Esophagus squamous epithelium (tissue), 4 donors: ENCODE data around the gene ANTXR1.

Experiments
- POLR2A ChIP-seq, 4 donors: fragments of 450-650 bp; IDR thresholded peaks; one replicate each; pipeline ENCODE4 v1.6.1; 2017; ENCODE audit warnings: antibody characterized with exemption in 4 of 4, mild to moderate bottlenecking in 4 of 4, moderate library complexity in 3 of 4
- TF ChIP-seq, protein P1 (sequence below), 6 experiments: fragments of 450-650 bp in 4 of 6; fragments of 200-600 bp in 2 of 6; sonication (generic) in 2 of 6; IDR thresholded peaks; one replicate each; pipeline ENCODE4 v1.5.1; 2016 to 2019; ENCODE audit warnings: antibody characterized with exemption in 6 of 6, mild to moderate bottlenecking in 4 of 6, moderate library complexity in 4 of 6

DNA sequence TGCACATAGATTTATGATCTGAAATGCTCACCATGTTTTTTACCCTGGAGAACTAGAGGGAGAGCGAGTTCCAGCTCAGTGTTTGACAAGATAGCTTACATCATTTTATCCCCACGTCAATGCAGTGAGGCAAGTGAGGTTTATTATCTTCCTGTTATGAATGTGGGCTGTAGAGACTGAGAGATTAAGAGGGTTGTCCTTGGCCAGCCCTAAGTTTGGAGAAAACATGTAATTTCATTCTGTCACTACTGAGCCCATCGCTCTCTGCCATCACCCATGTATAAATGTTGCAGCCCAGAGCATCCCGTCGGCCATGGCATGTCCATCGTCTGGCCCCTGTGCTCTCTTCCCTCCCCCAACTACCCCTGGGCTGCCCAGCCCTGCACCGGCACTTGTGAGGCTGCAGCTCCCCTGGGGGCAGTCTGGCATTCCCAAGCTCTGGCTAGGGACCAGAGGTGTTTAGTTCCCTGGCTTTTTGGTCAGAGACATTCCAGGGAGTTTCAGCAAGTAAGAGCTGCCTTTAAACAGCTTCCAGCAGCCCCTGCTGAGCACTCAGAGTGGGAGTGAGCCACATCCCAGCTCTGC lies 136.7 kb downstream of the ANTXR1 start:
- TF ChIP-seq, protein P1, sequence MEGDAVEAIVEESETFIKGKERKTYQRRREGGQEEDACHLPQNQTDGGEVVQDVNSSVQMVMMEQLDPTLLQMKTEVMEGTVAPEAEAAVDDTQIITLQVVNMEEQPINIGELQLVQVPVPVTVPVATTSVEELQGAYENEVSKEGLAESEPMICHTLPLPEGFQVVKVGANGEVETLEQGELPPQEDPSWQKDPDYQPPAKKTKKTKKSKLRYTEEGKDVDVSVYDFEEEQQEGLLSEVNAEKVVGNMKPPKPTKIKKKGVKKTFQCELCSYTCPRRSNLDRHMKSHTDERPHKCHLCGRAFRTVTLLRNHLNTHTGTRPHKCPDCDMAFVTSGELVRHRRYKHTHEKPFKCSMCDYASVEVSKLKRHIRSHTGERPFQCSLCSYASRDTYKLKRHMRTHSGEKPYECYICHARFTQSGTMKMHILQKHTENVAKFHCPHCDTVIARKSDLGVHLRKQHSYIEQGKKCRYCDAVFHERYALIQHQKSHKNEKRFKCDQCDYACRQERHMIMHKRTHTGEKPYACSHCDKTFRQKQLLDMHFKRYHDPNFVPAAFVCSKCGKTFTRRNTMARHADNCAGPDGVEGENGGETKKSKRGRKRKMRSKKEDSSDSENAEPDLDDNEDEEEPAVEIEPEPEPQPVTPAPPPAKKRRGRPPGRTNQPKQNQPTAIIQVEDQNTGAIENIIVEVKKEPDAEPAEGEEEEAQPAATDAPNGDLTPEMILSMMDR (IDR thresholded peaks at IDR 0.05): no peak
- TF ChIP-seq POLR2A (IDR thresholded peaks at IDR 0.05): no peak
